GM12891 (cell line): ENCODE measurements around the gene FTO.

Experiments used
- DNase-seq: peaks from one replicate; pipeline ENCODE4 v3.0.0; 2011; ENCODE audit warnings: low spot score; ENCODE audit not compliant: insufficient read length
- FAIRE-seq: peaks from 2 replicates; lab custom pipeline; 2011; peaks lifted over from hg19 to GRCh38; lab: Jason Lieb, UNC
- PAX5 ChIP-seq: IDR thresholded peaks from 2 replicates; pipeline ENCODE4 v1.6.1; 2011; ENCODE audit warnings: low read length, moderate library complexity, mild to moderate bottlenecking; ENCODE audit not compliant: insufficient read depth, severe bottlenecking
- POLR2A ChIP-seq: IDR thresholded peaks from 2 replicates; pipeline ENCODE4 v1.6.1; 2011; ENCODE audit warnings: low read depth, low read length, control low read depth
- POLR2AphosphoS5 ChIP-seq: IDR thresholded peaks from 2 replicates; pipeline ENCODE4 v1.6.1; 2011; ENCODE audit warnings: low read depth, low read length, control low read depth
- POU2F2 ChIP-seq: IDR thresholded peaks from 2 replicates; pipeline ENCODE4 v1.6.1; 2011; ENCODE audit warnings: low read depth, mild to moderate bottlenecking, control low read depth, low read length, moderate library complexity
- SPI1 ChIP-seq: IDR thresholded peaks from 2 replicates; pipeline ENCODE4 v1.6.1; 2011; ENCODE audit warnings: low read depth, low read length, control low read depth
- TAF1 ChIP-seq: IDR thresholded peaks from 2 replicates; pipeline ENCODE4 v1.6.1; 2011; ENCODE audit warnings: low read depth, low read length, control low read depth

Gene FTO

DNA sequence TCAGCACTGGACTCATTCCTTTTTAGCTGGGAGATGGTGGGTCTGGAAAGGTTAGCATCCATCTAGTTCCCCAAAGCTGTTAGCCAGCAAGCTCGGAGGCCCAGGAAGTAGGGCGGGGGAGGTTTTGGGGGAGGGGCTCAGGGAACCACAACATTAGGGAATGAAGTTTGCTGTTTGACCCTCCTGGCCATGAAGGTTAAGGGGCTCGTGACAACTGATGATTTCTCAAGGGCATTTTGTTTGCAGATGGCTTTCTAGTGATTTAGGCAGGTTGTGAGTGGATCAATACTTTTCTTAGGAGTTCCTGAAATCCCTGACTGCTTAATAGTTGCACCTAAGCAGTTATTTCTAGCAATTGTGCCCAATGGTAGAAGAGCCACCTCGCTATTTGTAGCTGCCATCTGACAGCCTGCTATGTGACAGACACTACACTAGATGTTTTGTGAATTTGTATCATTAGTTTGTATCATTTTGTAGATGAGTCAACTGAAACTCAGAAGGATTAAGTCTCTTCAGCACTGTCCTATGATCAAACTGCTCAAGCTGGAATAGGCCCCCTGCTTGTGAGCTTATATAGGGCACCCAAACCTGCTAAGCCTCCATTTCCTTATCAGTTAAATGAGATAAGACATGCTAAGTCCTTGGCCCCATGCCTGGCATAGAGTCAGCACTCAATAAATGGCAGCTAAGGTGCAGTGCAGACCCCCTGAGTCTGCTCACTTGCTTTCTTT lies 436.3 kb downstream of the FTO start:
- FAIRE-seq (no peak), DNase-seq (no peak)
- TF ChIP-seq POLR2AphosphoS5 (no peak), POLR2A (no peak), TAF1 (no peak), PAX5 (no peak), POU2F2 (no peak)

DNA sequence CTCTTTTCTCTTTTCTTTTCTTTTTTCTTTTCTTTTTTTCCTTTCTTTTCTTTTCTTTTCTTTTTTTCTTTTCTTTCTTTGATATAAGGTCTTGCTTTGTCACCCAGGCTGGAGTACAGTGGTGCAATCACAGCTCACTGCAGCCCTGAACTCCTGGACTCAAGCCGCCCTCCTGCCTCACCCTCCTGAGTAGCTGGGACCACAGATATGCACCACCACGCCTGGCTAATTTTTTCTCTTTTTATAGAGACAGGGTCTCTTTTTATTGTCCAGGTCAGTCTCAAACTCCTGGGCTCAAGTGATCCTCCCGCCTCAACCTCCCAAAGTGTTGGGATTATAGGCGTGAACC lies 436.8 kb downstream of the FTO start:
- TF ChIP-seq TAF1 (no peak), PAX5 (no peak), POLR2AphosphoS5 (no peak), POU2F2 (no peak), POLR2A (no peak), SPI1 (no peak)
- FAIRE-seq, result no peak
- no peak for DNase-seq

DNA sequence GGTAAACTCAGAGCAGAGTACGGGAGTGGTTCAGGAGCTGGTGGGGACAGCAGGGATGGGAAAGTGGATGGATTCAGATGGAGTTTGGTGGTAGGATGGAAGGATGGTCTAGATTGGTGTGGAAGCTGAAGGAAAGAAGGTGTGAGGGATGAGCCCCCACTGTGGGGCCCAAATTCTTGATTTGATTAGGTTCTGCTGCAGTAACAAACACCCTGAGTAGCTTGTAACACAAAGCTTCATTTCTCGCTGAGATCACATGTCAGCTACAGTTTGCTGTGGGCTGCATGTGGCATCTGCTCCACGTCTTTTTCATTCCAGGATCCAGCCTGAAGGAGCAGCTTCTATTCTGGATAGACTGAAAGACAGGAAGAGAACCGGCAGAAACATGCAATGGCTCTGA lies 438.8 kb downstream of the FTO start:
- TF ChIP-seq TAF1 (no peak), SPI1 (no peak), POLR2A (no peak), POLR2AphosphoS5 (no peak), POU2F2 (no peak), PAX5 (no peak)
- DNase-seq (no peak), FAIRE-seq (no peak)

DNA sequence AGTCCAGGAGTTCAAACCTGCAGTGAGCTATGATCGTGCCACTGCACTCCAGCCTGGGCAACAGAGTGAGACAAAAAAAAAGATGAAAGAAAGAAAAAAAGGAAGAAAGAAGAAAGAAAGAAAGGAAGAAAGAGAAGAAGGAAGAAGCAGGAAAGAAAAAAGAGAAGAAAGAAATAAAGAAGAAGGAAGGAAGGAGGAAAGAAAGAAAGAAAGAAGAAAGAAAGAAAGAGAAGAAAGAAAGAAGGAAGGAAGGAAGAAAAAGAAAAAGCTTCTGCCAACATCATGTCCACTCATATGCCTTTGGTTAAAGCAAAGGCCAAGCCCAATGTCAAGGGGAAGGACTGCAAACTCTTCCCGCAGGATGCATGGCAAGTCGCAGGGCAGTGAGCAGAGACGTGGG lies 439.5 kb downstream of the FTO start:
- FAIRE-seq (no peak), DNase-seq (no peak)
- TF ChIP-seq POLR2AphosphoS5 (no peak), POU2F2 (no peak), PAX5 (no peak), TAF1 (no peak)

DNA sequence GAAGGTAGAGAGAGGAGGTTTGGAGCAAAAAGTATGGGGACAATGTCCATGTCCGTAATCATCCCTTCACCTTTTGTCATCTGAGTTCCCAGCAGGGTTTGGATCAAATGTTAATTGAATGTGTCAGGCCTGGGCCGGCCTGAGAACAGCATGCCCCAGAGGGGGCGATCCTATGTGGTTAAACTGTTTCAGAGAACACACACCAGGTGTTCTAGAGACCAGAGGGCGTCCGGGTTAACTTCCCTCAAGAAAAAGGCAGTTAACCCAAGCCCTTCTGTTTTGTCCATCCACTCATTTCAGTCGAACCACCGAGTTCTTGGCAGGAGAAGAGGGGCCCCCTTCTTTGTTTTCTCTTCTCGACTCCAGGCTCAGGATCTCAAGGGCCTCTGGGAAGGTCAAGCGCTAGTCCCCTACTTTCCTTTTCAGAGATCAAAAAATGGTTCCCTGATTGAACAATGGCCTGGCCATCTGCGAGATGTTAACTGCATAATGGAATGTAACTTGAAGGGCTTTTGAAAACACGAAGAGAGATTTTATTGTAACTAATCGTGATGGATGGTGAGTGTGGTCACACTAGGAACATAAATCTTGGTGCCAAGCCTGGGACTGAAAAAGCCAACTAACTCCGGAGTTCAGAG lies 440.1 kb downstream of the FTO start:
- TF ChIP-seq POU2F2 (no peak), SPI1 (no peak), TAF1 (no peak), PAX5 (no peak), POLR2A (no peak), POLR2AphosphoS5 (no peak)
- FAIRE-seq, result no peak
- no peak for DNase-seq

DNA sequence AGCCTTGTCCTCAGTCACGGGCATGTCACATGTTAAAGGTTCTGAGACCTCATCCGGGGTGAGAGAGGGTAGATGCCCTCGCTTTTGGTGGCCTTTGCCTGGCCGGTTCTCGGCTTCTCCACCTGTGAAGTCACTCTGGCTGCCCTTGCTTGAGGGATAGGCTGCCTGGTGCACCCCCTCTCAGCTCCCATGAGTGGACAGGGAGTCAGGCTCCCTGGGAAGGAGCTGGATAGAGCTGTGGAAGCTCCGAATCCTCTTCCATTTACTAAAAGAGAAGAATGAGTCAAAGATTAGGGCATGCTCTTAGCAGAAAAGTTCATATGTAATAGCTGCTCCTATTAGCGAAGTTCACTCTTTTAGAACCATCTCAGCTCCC lies 440.6 kb downstream of the FTO start:
- FAIRE-seq, result no peak
- TF ChIP-seq PAX5 (no peak), POU2F2 (no peak), POLR2A (no peak), SPI1 (no peak), POLR2AphosphoS5 (no peak), TAF1 (no peak)
- no peak for DNase-seq

DNA sequence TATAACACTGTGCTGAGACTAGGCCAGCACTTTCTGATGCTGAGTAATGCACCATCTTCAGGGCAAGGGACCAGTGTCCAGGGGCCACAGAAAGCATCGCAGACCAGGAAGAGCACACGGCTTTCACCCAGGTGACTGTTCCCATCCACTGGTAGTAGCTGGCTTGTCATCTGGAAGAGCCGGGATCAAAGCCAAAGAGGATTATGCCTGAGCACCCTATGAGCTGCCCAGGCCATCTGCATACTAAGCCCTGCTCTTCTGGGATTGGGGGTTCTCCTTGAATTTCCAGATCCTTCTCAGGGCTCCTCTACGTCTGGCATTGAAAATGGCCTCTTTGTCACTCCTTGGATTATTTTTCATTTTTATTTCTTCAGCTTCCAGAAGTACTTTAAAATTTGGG lies 441.9 kb downstream of the FTO start:
- TF ChIP-seq POLR2A (no peak), PAX5 (no peak), TAF1 (no peak), POLR2AphosphoS5 (no peak), POU2F2 (no peak), SPI1 (no peak)
- no peak for DNase-seq
- FAIRE-seq, result no peak

DNA sequence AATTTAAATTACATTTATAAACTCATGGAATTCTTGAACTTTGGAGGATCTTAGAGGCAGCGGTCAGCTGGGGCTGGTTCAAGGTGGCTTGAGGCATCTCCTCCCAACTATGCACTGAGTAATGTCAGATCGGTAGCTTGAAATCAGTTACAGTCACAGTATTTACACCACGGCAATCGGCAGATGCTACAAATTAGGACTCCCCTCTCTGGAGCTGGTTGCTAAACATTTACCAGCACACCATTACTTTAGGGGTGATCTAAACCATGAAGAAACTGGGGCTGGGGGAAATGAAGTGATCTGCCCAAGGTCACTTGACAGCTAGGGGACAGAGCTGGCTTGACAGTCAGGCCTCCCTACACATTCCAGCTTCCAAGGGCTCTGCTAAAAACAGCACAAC lies 445.0 kb downstream of the FTO start:
- DNase-seq, result no peak
- TF ChIP-seq POLR2A (no peak), SPI1 (no peak), TAF1 (no peak), POLR2AphosphoS5 (no peak), PAX5 (no peak), POU2F2 (no peak)
- FAIRE-seq, result no peak

DNA sequence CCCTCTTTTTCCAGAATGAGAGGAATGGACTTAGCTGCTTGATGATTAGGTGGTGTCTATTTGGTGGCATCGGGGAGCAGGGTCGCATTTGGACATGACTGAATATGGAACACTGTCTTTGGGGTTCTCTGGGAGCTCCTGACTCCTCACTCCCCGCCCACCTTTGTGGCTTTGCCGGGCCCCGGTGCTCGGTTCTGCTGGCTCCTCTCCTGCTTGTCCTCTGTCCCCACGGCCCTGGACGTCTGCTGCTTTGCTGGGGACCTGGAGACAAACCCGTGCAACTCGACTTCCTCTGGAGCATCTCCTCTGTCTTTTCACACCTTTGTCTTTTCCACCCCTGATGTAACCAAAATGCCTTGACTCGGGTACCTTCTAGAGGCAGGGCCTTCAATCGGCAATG lies 446.9 kb downstream of the FTO start:
- FAIRE-seq, result no peak
- no peak for TF ChIP-seq POU2F2
- no peak for TF ChIP-seq PAX5
- TF ChIP-seq POLR2AphosphoS5, result no peak
- TF ChIP-seq TAF1, result no peak
- no peak for TF ChIP-seq SPI1
- TF ChIP-seq POLR2A, result no peak
- no peak for DNase-seq
